SK-N-SH (cell line): ENCODE data around the gene TBC1D10B. TPM values are rescaled to one million over a fixed set of nuclear protein-coding genes. Genes with fewer than 3 reads are reported as not detected.

Source experiments
- CTCF ChIA-PET: fragments of 300-600, 350-600 bp; formaldehyde crosslinking; extraction: SDS; loops from one replicate; lab custom pipeline; 2021; lab: Yijun Ruan, JAX
- POLR2A ChIA-PET: fragments of 350-600 bp; sonication (Branson Sonifier 250); formaldehyde crosslinking; extraction: SDS; loops from one replicate; lab custom pipeline; 2020; ENCODE audit warnings: antibody characterized with exemption, inconsistent platforms; lab: Yijun Ruan, JAX
- DNase-seq: peaks from one replicate; pipeline ENCODE4 v3.0.0; 2012
- H2AFZ ChIP-seq: fragments of 200-600 bp; sonication (generic); 2 replicates; pipeline ENCODE4 v1.8.1; 2016; ENCODE audit warnings: antibody characterized with exemption, mild to moderate bottlenecking, low read depth
- H3F3A ChIP-seq: fragments of 200-600 bp; sonication (generic); replicated peaks from 2 replicates; pipeline ENCODE3; 2016; ENCODE audit warnings: antibody characterized with exemption, mild to moderate bottlenecking; ENCODE audit not compliant: insufficient read depth
- H3K27ac ChIP-seq, 2 experiments: fragments of 200-500 bp in 1 of 2; fragments of 200-600 bp in 1 of 2; sonication (Bioruptor generic) in 1 of 2; sonication (generic), shearing (Covaris generic) in 1 of 2; 2 replicates each; pipeline versions ENCODE4 v1.5.1 to v1.6.1; 2014 to 2016; ENCODE audit warnings: low read depth in 2 of 2, inconsistent platforms in 1 of 2, low read length in 1 of 2, mild to moderate bottlenecking in 1 of 2, mixed read lengths in 1 of 2
- H3K27me3 ChIP-seq: fragments of 200-600 bp; sonication (generic), shearing (Covaris generic); 2 replicates; pipeline ENCODE4 v1.6.1; 2016; ENCODE audit warnings: mixed run types; ENCODE audit not compliant: insufficient read depth
- H3K36me3 ChIP-seq, 2 experiments: fragments of 200-500 bp in 1 of 2; fragments of 200-600 bp in 1 of 2; sonication (Bioruptor generic) in 1 of 2; sonication (generic) in 1 of 2; replicated peaks in 1 of 2; 2 replicates each; pipeline versions ENCODE3 to v1.5.1; 2014 to 2016; ENCODE audit warnings: low read length in 1 of 2, mild to moderate bottlenecking in 1 of 2; ENCODE audit not compliant: insufficient read depth in 2 of 2, control insufficient read depth in 1 of 2
- H3K4me1 ChIP-seq, 2 experiments: fragments of 200-500 bp in 1 of 2; fragments of 200-600 bp in 1 of 2; sonication (Bioruptor generic) in 1 of 2; sonication (generic), shearing (Covaris generic) in 1 of 2; 2 replicates each; pipeline versions ENCODE4 v1.5.1 to v1.6.1; 2014 to 2016; ENCODE audit warnings: low read depth in 1 of 2, low read length in 1 of 2, mixed run types in 1 of 2; ENCODE audit not compliant: insufficient read depth in 2 of 2, control insufficient read depth in 1 of 2
- H3K4me2 ChIP-seq: fragments of 200-600 bp; sonication (generic), shearing (Covaris generic); 2 replicates; pipeline ENCODE4 v1.6.1; 2017; ENCODE audit warnings: mixed run types
- H3K4me3 ChIP-seq, 2 experiments: fragments of 200-500 bp in 1 of 2; fragments of 200-600 bp in 1 of 2; sonication (Bioruptor generic) in 1 of 2; sonication (generic), shearing (Covaris generic) in 1 of 2; 2 replicates each; pipeline versions ENCODE4 v1.5.1 to v1.8.1; 2014 to 2016; ENCODE audit warnings: low read depth in 2 of 2, inconsistent platforms in 1 of 2, low read length in 1 of 2, mild to moderate bottlenecking in 1 of 2, mixed read lengths in 1 of 2, moderate library complexity in 1 of 2
- H3K79me2 ChIP-seq: fragments of 200-600 bp; sonication (generic); 2 replicates; pipeline ENCODE4 v1.8.1; 2017; ENCODE audit warnings: mild to moderate bottlenecking; ENCODE audit not compliant: insufficient read depth
- H3K9ac ChIP-seq: fragments of 200-600 bp; sonication (generic); 2 replicates; pipeline ENCODE4 v1.6.1; 2017; ENCODE audit warnings: mixed run types
- H3K9me2 ChIP-seq: fragments of 200-600 bp; sonication (generic); 2 replicates; pipeline ENCODE4 v1.6.1; 2017; ENCODE audit warnings: mixed run types
- H3K9me3 ChIP-seq: fragments of 200-600 bp; sonication (generic); 2 replicates; pipeline ENCODE4 v1.6.1; 2017; ENCODE audit warnings: mixed run types, mild to moderate bottlenecking, moderate library complexity
- H4K20me1 ChIP-seq: fragments of 200-600 bp; sonication (generic); 2 replicates; pipeline ENCODE4 v1.6.1; 2017; ENCODE audit warnings: mild to moderate bottlenecking, mixed run types; ENCODE audit not compliant: insufficient read depth
- CTCF ChIP-seq: fragments of 200-600 bp; sonication (generic); IDR thresholded peaks from 2 replicates; pipeline ENCODE4 v1.6.1; 2017; ENCODE audit warnings: antibody characterized with exemption, mild to moderate bottlenecking, moderate library complexity
- ELF1 ChIP-seq: IDR thresholded peaks from 2 replicates; pipeline ENCODE4 v1.4.0; 2012
- EZH2phosphoT487 ChIP-seq: fragments of 200-600 bp; sonication (generic); IDR thresholded peaks from 2 replicates; pipeline ENCODE4 v1.6.1; 2017; ENCODE audit warnings: low read depth, mixed run types, mild to moderate bottlenecking, antibody characterized with exemption, moderate library complexity, borderline replicate concordance
- FOSL2 ChIP-seq: IDR thresholded peaks from 2 replicates; pipeline ENCODE4 v1.4.0; 2012; ENCODE audit warnings: low read depth, mild to moderate bottlenecking, moderate library complexity, borderline replicate concordance
- FOXJ3 ChIP-seq: sonication (generic); formaldehyde crosslinking; IDR thresholded peaks from 2 replicates; pipeline ENCODE4 v1.5.1; 2020; ENCODE audit warnings: mild to moderate bottlenecking, missing genetic modification reagents
- FOXM1 ChIP-seq: IDR thresholded peaks from 2 replicates; pipeline ENCODE4 v1.4.0; 2012; ENCODE audit warnings: low read depth, mild to moderate bottlenecking
- GABPA ChIP-seq: IDR thresholded peaks from 2 replicates; pipeline ENCODE4 v1.4.0; 2012; ENCODE audit warnings: low read depth, mild to moderate bottlenecking
- JUND ChIP-seq: IDR thresholded peaks from 2 replicates; pipeline ENCODE4 v1.4.0; 2012
- MAX ChIP-seq: IDR thresholded peaks from 2 replicates; pipeline ENCODE4 v1.4.0; 2012; ENCODE audit warnings: low read depth
- MEF2A ChIP-seq: IDR thresholded peaks from 2 replicates; pipeline ENCODE4 v1.4.0; 2012; ENCODE audit warnings: low read depth, borderline replicate concordance
- MXI1 ChIP-seq: IDR thresholded peaks from 2 replicates; pipeline ENCODE4 v1.6.1; 2012; ENCODE audit warnings: mild to moderate bottlenecking, low read depth, low read length, improper control_type of control experiment
- NRF1 ChIP-seq: IDR thresholded peaks from 2 replicates; pipeline ENCODE4 v1.6.1; 2012; ENCODE audit warnings: low read depth, mild to moderate bottlenecking, low read length
- PBX3 ChIP-seq: IDR thresholded peaks from 2 replicates; pipeline ENCODE4; 2012
- POLR2AphosphoS5 ChIP-seq: IDR thresholded peaks from 2 replicates; pipeline ENCODE4 v1.6.1; 2012; ENCODE audit warnings: low read depth, low read length
- RCOR1 ChIP-seq: fragments of 150-350 bp; IDR thresholded peaks from 2 replicates; pipeline ENCODE4 v1.6.1; 2017; ENCODE audit warnings: antibody characterized with exemption, low read length
- SMC3 ChIP-seq: IDR thresholded peaks from 2 replicates; pipeline ENCODE4 v1.6.1; 2012; ENCODE audit warnings: low read depth, low read length, improper control_type of control experiment
- TAF1 ChIP-seq: IDR thresholded peaks from 2 replicates; pipeline ENCODE4 v1.6.1; 2012; ENCODE audit warnings: low read depth, mild to moderate bottlenecking, low read length, moderate library complexity, borderline replicate concordance
- TCF12 ChIP-seq: IDR thresholded peaks from 2 replicates; pipeline ENCODE4 v1.4.0; 2012
- TEAD4 ChIP-seq: IDR thresholded peaks from 2 replicates; pipeline ENCODE4 v1.4.0; 2012; ENCODE audit warnings: mild to moderate bottlenecking, borderline replicate concordance; ENCODE audit not compliant: insufficient read depth
- ZBTB33 ChIP-seq: IDR thresholded peaks from 2 replicates; pipeline ENCODE4 v1.4.0; 2012; ENCODE audit warnings: low read depth, borderline replicate concordance
- WGBS: methylation state at CpG from one replicate; pipeline ENCODE4 v1.1.6; 2017; ENCODE audit warnings: low lambda C conversion rate; 5-methylcytosine and 5-hydroxymethylcytosine counted together
- polyA plus RNA-seq, 3 experiments: library from polyadenylated mRNA; depleted of rRNA; stranded (reverse); fragments of >200 nt; gene quantifications; 2 replicates each; pipeline ENCODE4 v1.2.3, GENCODE V29; 2012

The TBC1D10B gene
- polyA plus RNA-seq, 1 of the 3 experiments (the other 2 are of a cell fraction): 20.5 TPM

GRCh38 chr16:30361180-30361579, 9.1 kb downstream of the TBC1D10B start (continued):
- TF ChIP-seq ELF1: no peak
- TF ChIP-seq POLR2AphosphoS5: no peak
- TF ChIP-seq, all 33 proteins: peak for 0

GRCh38 chr16:30359871-30360170, 10.5 kb downstream of the TBC1D10B start:
- TF ChIP-seq TAF1 (no peak), TCF12 (no peak), FOSL2 (no peak), POLR2AphosphoS5 (no peak), JUND (no peak), SMC3 (no peak), TEAD4 (no peak)
- ChIA-PET CTCF (interaction anchor here (1.0 to 1.3 kb wide), 2 partner anchors 11 to 49 kb away, joined by 4 to 5 read pairs; partner anchors contain the start of gene TBC1D10B), POLR2A (no interaction called here)
- WGBS: 100% methylated on average over 1 of the region's 6 CpGs
- DNase-seq: no peak
- H3K4me1 ChIP-seq: peaks cover 11 to 22% of the 10 kb centered on the region in 2 experiments; a peak in 3 of 4 replicates
- no peak overlapping the region for H3K9ac ChIP-seq
- H3K9me3 ChIP-seq: no peaks in the 10 kb centered on the region
- H3K27me3 ChIP-seq: no peaks in the 10 kb centered on the region
- peaks cover 57% of the 10 kb centered on the region for H3K79me2 ChIP-seq
- no peak overlapping the region for H2AFZ ChIP-seq
- peaks cover 16 to 32% of the 10 kb centered on the region in 2 experiments for H3K36me3 ChIP-seq
- H4K20me1 ChIP-seq: peaks cover 11% of the 10 kb centered on the region
- no peak overlapping the region for H3K27ac ChIP-seq
- no peak overlapping the region for H3K4me2 ChIP-seq
- peaks cover 9% of the 10 kb centered on the region for H3F3A ChIP-seq
- H3K9me2 ChIP-seq: no peaks in the 10 kb centered on the region
- H3K4me3 ChIP-seq: no peak overlapping the region

- WGBS: 97% methylated on average over 18 of the region's 28 CpGs
- Histone ChIP-seq H3K9ac (no peak overlapping the region), H3F3A (peaks cover 9% of the 10 kb centered on the region), H3K4me2 (no peak overlapping the region), H3K9me3 (no peaks in the 10 kb centered on the region), H3K36me3 (peaks cover 12 to 29% of the 10 kb centered on the region in 2 experiments), H3K27me3 (no peaks in the 10 kb centered on the region), H2AFZ (no peak overlapping the region), H3K4me3 (no peak overlapping the region), H3K4me1 (peaks cover 11 to 22% of the 10 kb centered on the region in 2 experiments; a peak in 3 of 4 replicates), H4K20me1 (peaks cover 7% of the 10 kb centered on the region), H3K9me2 (no peaks in the 10 kb centered on the region), H3K27ac (no peak overlapping the region), H3K79me2 (peaks cover 57% of the 10 kb centered on the region)
- ChIA-PET POLR2A (no interaction called here), CTCF (interaction anchor here (0.7 to 1.5 kb wide), 3 partner anchors 50 to 289 kb away, joined by 3 to 5 read pairs (median 5); no protein-coding TSS in a partner anchor)
- DNase-seq: no peak
- TF ChIP-seq GABPA (no peak), TCF12 (no peak), EZH2phosphoT487 (no peak), MXI1 (no peak), CTCF (no peak), ELF1 (no peak), SMC3 (no peak), RCOR1 (no peak), PBX3 (no peak), MEF2A (no peak), ZBTB33 (no peak), FOXM1 (no peak), NRF1 (no peak), FOXJ3 (CRISPR knock-in tag) (no peak), JUND (no peak), MAX (no peak), FOSL2 (no peak)
Observed at GRCh38 chr16:30358990-30359870, 11.1 kb downstream of the TBC1D10B start.
